OCI-LY3 (cell line): ENCODE measurements around the gene TRMT1.

Source experiments
- H2AFZ ChIP-seq: fragments of 200-600, 300-600 bp; shearing (Covaris generic); 2 replicates; pipeline ENCODE4 v1.6.0; 2014; ENCODE audit warnings: antibody characterized with exemption, low read depth, low read length
- H3K27ac ChIP-seq: fragments of 200-600, 300-600 bp; sonication (generic); 2 replicates; pipeline ENCODE4 v1.5.1; 2014; ENCODE audit warnings: mild to moderate bottlenecking, low read length, moderate library complexity, mixed read lengths
- H3K27me3 ChIP-seq: fragments of 200-600, 300-600 bp; sonication (generic); 2 replicates; pipeline ENCODE4 v1.6.1; 2014; ENCODE audit warnings: low read depth, low read length, mixed read lengths
- H3K36me3 ChIP-seq: fragments of 200-600, 300-600 bp; sonication (generic); replicated peaks from 2 replicates; pipeline ENCODE3; 2014; ENCODE audit warnings: low read depth, low read length, mixed read lengths
- H3K4me1 ChIP-seq: fragments of 300-600, 200-600 bp; sonication (generic); 2 replicates; pipeline ENCODE4 v1.6.1; 2014; ENCODE audit warnings: low read length, mixed read lengths
- H3K4me2 ChIP-seq: fragments of 200-600, 300-600 bp; sonication (generic); 2 replicates; pipeline ENCODE4 v1.6.1; 2014; ENCODE audit warnings: low read length, mixed read lengths
- H3K4me3 ChIP-seq: fragments of 300-600, 200-600 bp; sonication (generic); 2 replicates; pipeline ENCODE4 v1.5.1; 2014; ENCODE audit warnings: antibody characterized with exemption, mild to moderate bottlenecking, low read length, moderate library complexity
- H3K79me2 ChIP-seq: fragments of 300-600, 200-600 bp; shearing (Covaris generic); 2 replicates; pipeline ENCODE4 v1.6.1; 2014; ENCODE audit warnings: mild to moderate bottlenecking, low read length, mixed read lengths
- H3K9ac ChIP-seq: fragments of 300-600, 200-600 bp; shearing (Covaris generic); 2 replicates; pipeline ENCODE4 v1.6.0; 2014; ENCODE audit warnings: mild to moderate bottlenecking, low read length, moderate library complexity
- H3K9me3 ChIP-seq: fragments of 200-600, 300-600 bp; shearing (Covaris generic); 2 replicates; pipeline ENCODE4 v1.6.1; 2014; ENCODE audit warnings: low read length, mixed read lengths; ENCODE audit not compliant: insufficient read depth
- H4K20me1 ChIP-seq: fragments of 200-600, 300-600 bp; sonication (generic); 2 replicates; pipeline ENCODE4 v1.6.1; 2016; ENCODE audit warnings: low read length, mixed read lengths; ENCODE audit not compliant: insufficient read depth
- CTCF ChIP-seq: fragments of 200-600, 300-600 bp; sonication (generic); IDR thresholded peaks from 2 replicates; pipeline ENCODE4 v1.5.1; 2014; ENCODE audit warnings: antibody characterized with exemption, low read length, low read depth
- EZH2phosphoT487 ChIP-seq: fragments of 200-600 bp; shearing (Covaris generic); IDR thresholded peaks from 2 replicates; pipeline ENCODE4 v1.6.1; 2018; ENCODE audit warnings: antibody characterized with exemption, mixed run types, low read depth

Gene TRMT1

GRCh38 chr19:13099073-13099999 lies 17.2 kb downstream of the TRMT1 start:
- Histone ChIP-seq H3K79me2 (peaks cover 15% of the 10 kb centered on the region), H3K36me3 (peaks cover 20% of the 10 kb centered on the region), H3K9ac (no peak overlapping the region), H3K4me1 (peaks cover 58% of the 10 kb centered on the region), H3K27me3 (no peaks in the 10 kb centered on the region), H3K27ac (peak overlapping the region; percentile 17; the same call in 1 of the 2 replicates), H4K20me1 (peaks cover 5% of the 10 kb centered on the region; the same call in 1 of the 2 replicates), H2AFZ (no peak overlapping the region), H3K4me2 (0 out of 2 replicates have a peak overlapping the region, but pooled peaks have one; percentile 9), H3K9me3 (no peaks in the 10 kb centered on the region), H3K4me3 (no peak overlapping the region)
- TF ChIP-seq EZH2phosphoT487 (no peak), CTCF (no peak)

- no peak for TF ChIP-seq CTCF
- no peak for TF ChIP-seq EZH2phosphoT487
- Histone ChIP-seq H3K9me3 (no peaks in the 10 kb centered on the region), H2AFZ (no peak overlapping the region), H3K79me2 (peaks cover 15% of the 10 kb centered on the region), H4K20me1 (peaks cover 5% of the 10 kb centered on the region; the same call in 1 of the 2 replicates), H3K27me3 (no peaks in the 10 kb centered on the region), H3K36me3 (peaks cover 20% of the 10 kb centered on the region), H3K4me3 (no peak overlapping the region), H3K9ac (no peak overlapping the region), H3K27ac (no peak overlapping the region), H3K4me1 (peaks cover 55% of the 10 kb centered on the region), H3K4me2 (no peak overlapping the region)
Observed at GRCh38 chr19:13098277-13099072, 18.1 kb downstream of the TRMT1 start.

DNA sequence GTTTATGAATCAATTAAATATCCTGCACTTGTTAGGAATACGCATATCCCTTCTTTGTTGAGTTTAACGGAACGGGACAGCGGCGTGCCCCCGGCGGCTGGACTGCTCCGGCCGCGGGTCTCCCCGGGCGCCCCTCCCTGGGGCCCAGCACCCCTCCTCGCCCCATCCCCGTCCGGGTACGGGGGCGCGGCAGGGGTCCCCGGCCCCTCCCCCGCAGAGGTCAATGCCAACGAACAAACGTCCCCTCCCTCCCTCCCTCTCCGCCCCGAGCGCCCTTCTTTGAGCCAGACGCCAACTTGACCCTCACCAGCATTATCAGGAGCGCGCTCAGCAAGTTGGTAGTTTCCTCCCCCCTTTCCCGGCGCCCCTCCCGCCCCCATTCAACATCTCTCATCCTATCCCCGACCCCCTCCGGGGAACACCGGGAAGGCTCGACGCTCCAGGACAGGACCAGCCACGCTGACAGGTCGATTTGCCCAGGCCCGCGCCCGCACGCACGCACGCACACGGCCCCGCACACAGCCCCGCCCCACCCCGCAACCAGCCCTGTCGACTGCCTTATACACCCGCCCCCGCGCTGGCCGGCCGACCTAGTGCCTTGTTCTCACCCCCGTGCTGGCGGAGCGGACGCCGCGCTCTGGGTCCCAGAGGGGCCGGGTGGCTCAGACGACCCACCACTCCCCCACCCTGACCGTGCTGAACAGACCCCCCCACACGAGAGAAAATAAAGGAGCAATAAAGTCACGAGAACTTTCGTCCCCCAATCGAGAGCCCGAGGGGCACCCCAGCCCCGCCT lies 18.9 kb downstream of the TRMT1 start:
- no peak overlapping the region for H3K4me2 ChIP-seq
- H3K79me2 ChIP-seq = peaks cover 15% of the 10 kb centered on the region
- no peaks in the 10 kb centered on the region for H3K27me3 ChIP-seq
- H3K9ac ChIP-seq = no peak overlapping the region
- no peak for TF ChIP-seq CTCF
- TF ChIP-seq EZH2phosphoT487 = no peak
- peaks cover 48% of the 10 kb centered on the region for H3K4me1 ChIP-seq
- no peak overlapping the region for H3K4me3 ChIP-seq
- peaks cover 5% of the 10 kb centered on the region; the same call in 1 of the 2 replicates for H4K20me1 ChIP-seq
- no peak overlapping the region for H2AFZ ChIP-seq
- no peaks in the 10 kb centered on the region for H3K9me3 ChIP-seq
- peaks cover 20% of the 10 kb centered on the region for H3K36me3 ChIP-seq
- H3K27ac ChIP-seq = no peak overlapping the region
